ENCODE data around the gene NAV2.

The NAV2 gene

DNA sequence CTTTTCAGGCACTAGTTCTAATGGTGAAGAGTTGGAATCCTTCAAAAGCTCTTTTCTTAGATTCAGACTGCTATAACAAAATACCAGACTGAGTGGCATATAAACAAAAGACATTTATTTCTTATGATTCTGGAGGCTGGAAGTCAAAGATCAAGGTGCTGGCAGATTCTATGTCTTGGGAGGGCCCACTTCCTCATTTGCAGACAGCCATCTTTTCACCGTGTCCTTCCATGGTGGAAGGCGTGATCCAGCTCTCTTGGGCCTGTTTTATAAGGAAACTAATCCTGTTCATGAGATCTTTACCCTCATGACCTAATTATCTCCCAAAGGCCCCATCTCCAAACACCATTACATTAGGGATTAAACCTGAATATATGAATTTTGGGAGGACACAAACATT, 124.0 kb downstream of the NAV2 start:
- Histone ChIP-seq H3K9me3 (ENCODE audit: control insufficient read depth, insufficient read depth, low read length) (peaks cover 8% of the 10 kb centered on the region; the same call in 1 of the 2 replicates), H3K27ac (ENCODE audit: low read depth, low read length) (no peak overlapping the region), H3K4me3 (ENCODE audit: low read depth, low read length) (no peak overlapping the region), H3K27me3 (ENCODE audit: control insufficient read depth, insufficient read depth, low read length) (no peaks in the 10 kb centered on the region), H3K4me1 (ENCODE audit: control insufficient read depth, insufficient read depth, low read length) (no peaks in the 10 kb centered on the region; the same call in 1 of the 2 replicates), H3K36me3 (ENCODE audit: control insufficient read depth, insufficient read depth, low read length) (peaks cover 54% of the 10 kb centered on the region), H3K9ac (ENCODE audit: low read depth, low read length) (no peak overlapping the region)

DNA sequence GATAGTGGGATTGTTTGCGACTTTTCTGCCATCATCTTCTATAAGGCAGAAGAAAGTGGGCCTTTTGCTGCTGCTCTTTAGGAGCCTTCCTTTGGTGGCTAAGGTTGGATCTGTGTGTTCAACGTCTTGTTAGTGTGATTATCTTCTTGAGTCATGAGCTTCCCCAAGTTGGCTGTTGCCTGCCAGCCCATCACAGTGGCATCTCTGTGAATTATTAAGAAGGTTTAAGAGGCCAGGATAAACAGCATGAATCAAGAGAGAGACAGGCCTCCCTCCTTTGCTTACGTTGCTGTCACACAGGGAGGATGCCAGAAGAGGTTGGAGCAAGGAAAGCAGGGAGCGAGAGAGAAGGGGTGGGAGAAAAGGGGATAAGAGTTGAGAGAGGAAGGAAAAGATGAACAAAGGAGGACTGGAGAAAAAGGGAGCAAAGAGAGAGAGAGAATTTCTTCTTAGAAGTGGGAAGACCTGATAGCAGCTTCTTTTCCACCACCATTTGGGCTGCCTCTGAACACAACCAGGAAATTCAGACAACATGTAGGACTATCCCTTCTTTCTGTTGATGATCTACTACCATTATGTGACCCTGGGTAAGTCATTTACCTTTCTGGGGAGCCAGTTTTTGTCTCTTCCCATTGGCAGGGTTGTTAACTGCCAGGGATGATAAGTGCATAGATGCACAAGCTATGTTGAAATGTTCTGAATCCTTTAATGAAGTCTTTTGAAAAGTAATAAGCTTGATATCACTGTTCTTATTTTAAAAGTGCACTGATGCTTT, 126.5 kb downstream of the NAV2 start:
- H3K27ac ChIP-seq (ENCODE audit: low read depth, low read length) = no peak overlapping the region

DNA sequence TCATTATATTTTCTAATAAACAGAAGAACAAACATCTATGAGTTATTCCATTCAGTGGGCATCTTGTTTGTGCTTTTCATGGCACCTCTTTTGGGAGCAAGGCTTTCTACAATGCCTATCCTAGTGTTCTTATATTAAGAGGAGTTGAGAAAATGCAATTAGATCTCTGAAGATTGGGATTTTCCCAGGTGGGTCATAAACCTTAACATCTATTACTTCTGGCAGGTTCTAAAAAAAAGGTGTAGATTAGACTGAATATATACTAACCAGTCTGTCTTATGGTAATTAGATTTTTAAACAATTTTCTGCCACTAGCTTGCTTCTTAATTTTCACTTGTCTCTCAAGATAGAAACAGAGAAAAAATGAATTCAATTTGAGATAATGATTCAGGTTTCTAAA, 128.3 kb downstream of the NAV2 start:
- H3K4me3 ChIP-seq (ENCODE audit: low read depth, low read length) = no peak overlapping the region
- H3K27ac ChIP-seq (ENCODE audit: low read depth, low read length) = no peak overlapping the region
- no peaks in the 10 kb centered on the region for H3K9me3 ChIP-seq (ENCODE audit: control insufficient read depth, insufficient read depth, low read length)
- H3K9ac ChIP-seq (ENCODE audit: low read depth, low read length) = no peak overlapping the region
- no peaks in the 10 kb centered on the region; the same call in none of the 2 replicates for H3K4me1 ChIP-seq (ENCODE audit: control insufficient read depth, insufficient read depth, low read length)
- peaks cover 46% of the 10 kb centered on the region for H3K36me3 ChIP-seq (ENCODE audit: control insufficient read depth, insufficient read depth, low read length)
- H3K27me3 ChIP-seq (ENCODE audit: control insufficient read depth, insufficient read depth, low read length) = no peaks in the 10 kb centered on the region

More for the DNA sequence above, 126.5 kb downstream of the NAV2 start:
- Histone ChIP-seq H3K36me3 (ENCODE audit: control insufficient read depth, insufficient read depth, low read length) (peaks cover 51% of the 10 kb centered on the region), H3K9me3 (ENCODE audit: control insufficient read depth, insufficient read depth, low read length) (no peaks in the 10 kb centered on the region), H3K4me3 (ENCODE audit: low read depth, low read length) (no peak overlapping the region), H3K4me1 (ENCODE audit: control insufficient read depth, insufficient read depth, low read length) (no peaks in the 10 kb centered on the region; the same call in none of the 2 replicates), H3K9ac (ENCODE audit: low read depth, low read length) (no peak overlapping the region), H3K27me3 (ENCODE audit: control insufficient read depth, insufficient read depth, low read length) (no peaks in the 10 kb centered on the region)

DNA sequence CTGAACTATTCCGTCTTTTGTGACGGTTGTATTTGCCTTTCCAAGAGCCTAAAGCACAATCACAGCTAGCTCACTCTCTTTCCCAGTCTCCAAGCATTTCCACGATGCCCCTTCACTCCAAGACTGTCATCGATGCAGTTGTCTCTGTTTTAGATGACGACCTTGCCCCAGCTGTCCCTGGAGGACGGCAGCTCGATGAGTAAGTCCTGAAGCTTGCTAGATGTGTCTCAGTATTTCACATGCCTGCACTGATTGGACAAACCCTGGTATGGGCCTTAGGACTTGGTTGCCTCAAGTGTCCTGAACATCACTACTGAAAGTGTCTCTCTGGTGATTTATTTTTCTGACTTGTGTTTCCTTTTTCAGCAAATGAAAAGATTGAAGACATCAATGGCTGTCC, 129.9 kb downstream of the NAV2 start:
- no peak overlapping the region for H3K4me3 ChIP-seq (ENCODE audit: low read depth, low read length)
- no peaks in the 10 kb centered on the region for H3K27me3 ChIP-seq (ENCODE audit: control insufficient read depth, insufficient read depth, low read length)

DNA sequence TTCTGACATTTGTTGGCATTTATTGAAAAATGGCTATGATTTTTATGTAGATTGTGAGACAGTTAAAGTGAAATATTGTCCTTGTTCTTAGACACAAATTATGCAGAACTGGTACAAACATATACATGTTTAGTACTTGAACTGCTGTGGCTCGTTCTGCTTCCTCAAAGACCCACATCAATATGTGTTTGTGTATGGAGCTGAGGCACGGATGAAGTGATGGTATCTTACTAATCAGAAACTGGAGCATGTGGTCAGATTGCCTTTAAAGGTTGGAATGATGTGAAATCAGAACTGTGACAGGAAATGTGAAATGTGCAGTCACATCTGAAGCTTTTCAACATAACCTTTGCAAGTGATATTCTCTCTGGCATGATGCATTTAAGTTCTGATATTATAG, 130.4 kb downstream of the NAV2 start:
- no peaks in the 10 kb centered on the region for H3K27me3 ChIP-seq (ENCODE audit: control insufficient read depth, insufficient read depth, low read length)
- peaks cover 10% of the 10 kb centered on the region for H3K4me1 ChIP-seq (ENCODE audit: control insufficient read depth, insufficient read depth, low read length)
- no peaks in the 10 kb centered on the region for H3K9me3 ChIP-seq (ENCODE audit: control insufficient read depth, insufficient read depth, low read length)
- H3K36me3 ChIP-seq (ENCODE audit: control insufficient read depth, insufficient read depth, low read length) = peaks cover 34% of the 10 kb centered on the region
- H3K4me3 ChIP-seq (ENCODE audit: low read depth, low read length) = no peak overlapping the region
- no peak overlapping the region for H3K9ac ChIP-seq (ENCODE audit: low read depth, low read length)
- H3K27ac ChIP-seq (ENCODE audit: low read depth, low read length) = no peak overlapping the region

More for the DNA sequence above, 129.9 kb downstream of the NAV2 start:
- H3K9me3 ChIP-seq (ENCODE audit: control insufficient read depth, insufficient read depth, low read length) = no peaks in the 10 kb centered on the region
- H3K9ac ChIP-seq (ENCODE audit: low read depth, low read length) = no peak overlapping the region
- peaks cover 40% of the 10 kb centered on the region for H3K36me3 ChIP-seq (ENCODE audit: control insufficient read depth, insufficient read depth, low read length)
- no peak overlapping the region for H3K27ac ChIP-seq (ENCODE audit: low read depth, low read length)
- peaks cover 8% of the 10 kb centered on the region for H3K4me1 ChIP-seq (ENCODE audit: control insufficient read depth, insufficient read depth, low read length)

DNA sequence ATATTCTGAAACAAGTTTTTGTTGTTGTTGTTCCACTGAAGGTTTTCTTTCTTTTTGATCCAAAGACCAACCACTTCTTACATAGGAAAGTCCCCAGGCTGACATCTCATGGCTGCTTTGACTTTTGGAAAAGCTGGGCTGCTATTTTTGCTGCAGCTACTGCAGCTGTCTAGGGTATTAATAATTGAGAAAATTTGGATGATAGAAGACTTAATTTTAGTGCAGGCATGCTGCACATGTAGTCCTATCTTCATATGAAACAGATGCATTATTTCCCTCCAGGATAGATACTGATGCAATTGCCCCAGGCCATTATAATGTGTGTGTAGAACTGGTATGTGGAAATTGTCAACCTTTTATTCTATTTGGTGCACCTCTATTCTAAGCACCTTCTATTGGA, 131.4 kb downstream of the NAV2 start:
- Histone ChIP-seq H3K4me1 (ENCODE audit: control insufficient read depth, insufficient read depth, low read length) (peaks cover 13% of the 10 kb centered on the region), H3K27me3 (ENCODE audit: control insufficient read depth, insufficient read depth, low read length) (no peaks in the 10 kb centered on the region), H3K4me3 (ENCODE audit: low read depth, low read length) (no peak overlapping the region), H3K36me3 (ENCODE audit: control insufficient read depth, insufficient read depth, low read length) (peaks cover 33% of the 10 kb centered on the region), H3K27ac (ENCODE audit: low read depth, low read length) (no peak overlapping the region), H3K9me3 (ENCODE audit: control insufficient read depth, insufficient read depth, low read length) (no peaks in the 10 kb centered on the region), H3K9ac (ENCODE audit: low read depth, low read length) (no peak overlapping the region)

DNA sequence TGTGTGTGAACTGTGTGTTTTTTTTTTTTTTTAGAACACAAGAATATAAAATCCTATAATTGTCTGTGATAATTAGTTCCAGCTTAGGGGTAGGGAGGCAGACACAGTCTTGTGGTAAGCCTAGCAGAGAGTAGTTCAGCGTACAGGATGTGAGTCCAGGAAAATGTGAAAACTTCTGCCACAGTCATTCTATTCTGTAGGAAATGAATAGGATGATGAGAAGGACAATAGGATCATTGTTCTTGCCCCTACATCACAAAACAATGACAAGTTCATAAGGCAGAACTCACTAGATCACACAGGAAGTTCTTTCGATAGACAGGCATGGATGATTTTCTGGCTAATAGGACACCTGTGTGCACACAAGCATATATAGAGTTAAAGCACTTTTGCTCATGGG, 132.2 kb downstream of the NAV2 start:
- Histone ChIP-seq H3K9me3 (ENCODE audit: control insufficient read depth, insufficient read depth, low read length) (no peaks in the 10 kb centered on the region), H3K36me3 (ENCODE audit: control insufficient read depth, insufficient read depth, low read length) (peaks cover 40% of the 10 kb centered on the region), H3K9ac (ENCODE audit: low read depth, low read length) (no peak overlapping the region), H3K4me1 (ENCODE audit: control insufficient read depth, insufficient read depth, low read length) (peaks cover 13% of the 10 kb centered on the region), H3K27ac (ENCODE audit: low read depth, low read length) (no peak overlapping the region), H3K27me3 (ENCODE audit: control insufficient read depth, insufficient read depth, low read length) (no peaks in the 10 kb centered on the region), H3K4me3 (ENCODE audit: low read depth, low read length) (no peak overlapping the region)

DNA sequence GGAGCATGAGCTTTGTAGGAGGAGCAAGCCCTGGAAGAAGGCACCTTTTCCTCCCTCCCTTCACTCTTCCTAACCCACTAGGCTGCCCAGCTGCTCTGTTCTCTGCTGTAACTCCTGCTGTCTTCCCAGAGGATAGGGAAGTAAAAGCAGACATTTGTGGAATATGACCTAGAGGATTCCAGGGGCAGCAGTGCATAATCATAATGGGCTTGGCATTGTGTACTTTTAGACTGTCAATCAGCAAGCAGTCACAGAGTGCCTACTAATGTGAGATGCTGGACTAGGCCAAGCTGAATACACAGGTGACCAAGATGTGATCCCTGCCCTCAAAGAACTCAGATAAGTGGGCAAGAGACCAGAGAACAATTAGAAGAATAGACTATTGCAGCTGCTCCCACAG, 133.0 kb downstream of the NAV2 start:
- Histone ChIP-seq H3K27me3 (ENCODE audit: control insufficient read depth, insufficient read depth, low read length) (no peaks in the 10 kb centered on the region), H3K4me1 (ENCODE audit: control insufficient read depth, insufficient read depth, low read length) (peaks cover 13% of the 10 kb centered on the region), H3K36me3 (ENCODE audit: control insufficient read depth, insufficient read depth, low read length) (peaks cover 41% of the 10 kb centered on the region), H3K9ac (ENCODE audit: low read depth, low read length) (no peak overlapping the region), H3K4me3 (ENCODE audit: low read depth, low read length) (no peak overlapping the region), H3K9me3 (ENCODE audit: control insufficient read depth, insufficient read depth, low read length) (no peaks in the 10 kb centered on the region), H3K27ac (ENCODE audit: low read depth, low read length) (no peak overlapping the region)

DNA sequence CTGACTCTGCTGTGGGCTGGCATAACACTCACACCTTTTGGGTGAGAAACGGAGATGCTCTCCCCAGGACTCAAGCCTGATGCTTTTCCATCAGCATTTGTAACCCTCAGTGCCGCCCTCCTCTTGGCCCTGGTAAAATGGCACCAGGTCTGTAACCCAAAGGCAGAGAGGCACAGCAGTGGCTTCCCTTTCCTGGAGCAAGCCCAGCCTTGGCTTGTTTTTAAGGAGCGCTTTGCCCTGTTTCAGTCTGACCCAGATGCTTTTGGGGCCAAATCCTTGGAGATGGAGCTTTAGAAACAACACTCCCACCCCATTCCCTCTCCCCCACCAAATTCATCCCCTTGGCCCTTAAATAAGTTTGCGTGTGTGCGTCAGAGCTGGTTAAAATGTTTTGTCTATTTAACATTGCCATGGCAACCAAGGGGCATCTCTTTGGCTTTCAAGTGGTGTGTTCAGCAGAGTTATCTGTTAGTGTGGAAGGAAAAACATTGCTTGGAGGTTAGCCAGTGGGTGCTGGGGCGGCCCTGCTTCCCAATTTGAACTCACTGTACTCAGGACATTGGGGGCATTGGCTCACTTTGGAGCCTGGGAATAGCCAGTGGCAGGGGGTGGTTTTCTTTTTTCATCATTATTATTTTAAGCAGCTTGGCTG, 134.1 kb downstream of the NAV2 start:
- Histone ChIP-seq H3K27me3 (ENCODE audit: control insufficient read depth, insufficient read depth, low read length) (no peaks in the 10 kb centered on the region), H3K27ac (ENCODE audit: low read depth, low read length) (no peak overlapping the region), H3K4me1 (ENCODE audit: control insufficient read depth, insufficient read depth, low read length) (peaks cover 13% of the 10 kb centered on the region), H3K9me3 (ENCODE audit: control insufficient read depth, insufficient read depth, low read length) (no peaks in the 10 kb centered on the region), H3K4me3 (ENCODE audit: low read depth, low read length) (no peak overlapping the region), H3K36me3 (ENCODE audit: control insufficient read depth, insufficient read depth, low read length) (peaks cover 40% of the 10 kb centered on the region), H3K9ac (ENCODE audit: low read depth, low read length) (no peak overlapping the region)

DNA sequence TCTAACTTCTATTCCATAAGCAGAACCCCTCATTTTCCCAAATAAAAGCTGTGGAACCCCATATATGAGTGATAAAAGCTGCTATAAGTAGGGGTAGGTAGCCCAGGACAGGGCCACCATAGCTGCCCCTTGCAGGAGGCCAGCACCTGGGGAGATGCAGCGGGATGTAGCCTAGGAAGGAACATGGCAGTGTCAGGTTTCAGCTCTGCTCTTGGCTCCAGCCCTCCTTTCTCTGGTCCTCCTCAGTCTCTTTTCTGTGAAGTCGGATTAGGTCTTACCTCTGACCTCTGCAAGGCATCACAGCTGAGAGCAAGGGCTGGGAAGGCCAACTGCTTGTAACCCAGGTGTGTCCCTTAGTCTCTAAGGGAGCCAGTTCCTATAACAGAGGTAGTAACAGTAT, 135.6 kb downstream of the NAV2 start:
- Histone ChIP-seq H3K4me1 (ENCODE audit: control insufficient read depth, insufficient read depth, low read length) (peaks cover 21% of the 10 kb centered on the region), H3K9ac (ENCODE audit: low read depth, low read length) (no peak overlapping the region), H3K36me3 (ENCODE audit: control insufficient read depth, insufficient read depth, low read length) (peaks cover 28% of the 10 kb centered on the region), H3K4me3 (ENCODE audit: low read depth, low read length) (no peak overlapping the region), H3K9me3 (ENCODE audit: control insufficient read depth, insufficient read depth, low read length) (no peaks in the 10 kb centered on the region), H3K27ac (ENCODE audit: low read depth, low read length) (no peak overlapping the region), H3K27me3 (ENCODE audit: control insufficient read depth, insufficient read depth, low read length) (no peaks in the 10 kb centered on the region)

DNA sequence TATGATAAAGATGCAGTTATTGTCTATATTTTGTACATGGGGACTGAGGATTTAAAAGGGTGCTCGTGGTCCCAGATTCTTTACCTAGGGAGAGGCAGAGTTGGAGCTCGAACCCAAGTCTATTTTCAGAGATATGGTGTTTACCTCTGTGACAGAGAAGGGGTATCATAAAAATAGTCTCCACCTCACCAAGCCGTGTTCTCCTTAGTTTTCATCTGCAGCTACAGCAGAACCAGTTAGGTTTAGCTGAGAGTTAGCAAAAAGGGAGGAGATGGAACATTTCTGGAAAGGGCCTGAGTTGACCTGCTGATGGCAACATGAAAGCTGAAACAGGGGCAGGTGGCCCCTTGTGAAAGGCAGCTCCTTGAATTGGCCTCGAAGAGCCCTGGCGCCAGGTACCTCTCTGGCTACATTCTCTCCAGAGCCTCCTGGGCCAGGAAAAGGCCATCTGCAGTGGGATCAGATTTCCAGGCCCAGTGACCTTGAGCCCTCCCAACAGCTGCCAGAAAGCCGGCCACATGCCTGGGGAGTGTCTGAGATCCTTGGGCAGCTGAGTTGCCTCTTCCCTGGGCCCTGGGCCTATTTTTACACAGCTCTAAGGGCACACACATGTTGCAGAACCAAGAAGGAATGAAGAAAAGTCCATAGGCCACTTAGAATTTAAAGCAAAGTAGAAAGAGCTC, 136.6 kb downstream of the NAV2 start:
- Histone ChIP-seq H3K27me3 (ENCODE audit: control insufficient read depth, insufficient read depth, low read length) (no peaks in the 10 kb centered on the region), H3K4me1 (ENCODE audit: control insufficient read depth, insufficient read depth, low read length) (peaks cover 27% of the 10 kb centered on the region), H3K9ac (ENCODE audit: low read depth, low read length) (no peak overlapping the region), H3K36me3 (ENCODE audit: control insufficient read depth, insufficient read depth, low read length) (peaks cover 26% of the 10 kb centered on the region), H3K27ac (ENCODE audit: low read depth, low read length) (no peak overlapping the region), H3K4me3 (ENCODE audit: low read depth, low read length) (no peak overlapping the region), H3K9me3 (ENCODE audit: control insufficient read depth, insufficient read depth, low read length) (no peaks in the 10 kb centered on the region)
